Heart left ventricle (tissue), 13 donors: ENCODE measurements around the gene NR3C2.

Experiments used
- CTCF ChIP-seq, 12 donors: fragments of 200-600 bp; sonication (generic) in 4 of 12; IDR thresholded peaks; one replicate each; pipeline versions ENCODE4 v1.5.0 to v1.8.0; 2018 to 2022; ENCODE audit warnings: antibody characterized with exemption in 12 of 12, mild to moderate bottlenecking in 5 of 12
- POLR2A ChIP-seq, 2 donors: fragments of 450-650 bp; IDR thresholded peaks; one replicate each; pipeline ENCODE4 v1.6.1; 2017; ENCODE audit warnings: antibody characterized with exemption in 2 of 2, mild to moderate bottlenecking in 2 of 2, moderate library complexity in 2 of 2
- donor health status: ischemic (EF 13 %, LVEDD 7.1; RV severe dilation, severe dysfunction).
- donor health status: DM: no; HTN: yes; CAD: no.
- donor health status: DM: no; HTN: no; CAD: no.
- donor health status: ischemic (EF 25% LVEDD 6.9; RV normal size, moderate dysfunction).
- donor health status: ischemic (EF 25% LVEDD 5.7; RV mildly dilated, moderate dysfunction).
- donor health status: ischemic (EF 35%, LVEDD 5.7; RV mildly dilated, moderate dysfunction).
- donor health status: nonischemic (EF 11% LVEDD 7.7; RV severe dilation, severe dysfunction).
- donor health status: DM: yes; HTN: yes; CAD: no.
- donor health status: PGD.
- donor health status: ischemic (EF 29% LVEDD 5.4; RV normal size, mild dysfunction).
- donor health status: nonischemic (EF 23%, LVEDD 6.1; RV moderate dilation, normal function).

DNA sequence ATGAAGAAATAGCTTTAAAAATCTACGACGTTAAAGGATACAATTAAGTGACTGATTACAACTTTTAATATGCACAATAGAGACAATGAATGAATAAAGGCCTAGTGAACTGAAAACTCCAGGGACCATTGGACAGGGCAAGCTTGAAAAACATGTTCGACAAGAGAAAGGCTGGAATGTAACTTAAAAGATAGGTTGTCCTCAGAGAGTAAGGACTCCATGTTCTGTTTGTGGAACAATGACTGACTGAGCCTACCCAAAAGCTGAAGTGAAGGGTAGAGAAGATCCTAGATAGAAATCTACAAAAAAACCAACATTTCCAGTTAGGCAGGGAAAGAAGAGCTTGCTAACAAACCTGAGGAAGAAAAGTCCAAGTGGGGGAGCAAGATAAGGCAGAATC, 173.4 kb downstream of the NR3C2 start:
- TF ChIP-seq CTCF (IDR thresholded peaks at IDR 0.05): no peak
- TF ChIP-seq POLR2A (IDR thresholded peaks at IDR 0.05): no peak
